Astrocyte of the spinal cord (primary cell): ENCODE results near the gene HPCAL4.

Source experiments
- DNase-seq: peaks from one replicate; pipeline ENCODE4 v3.0.0; 2011; ENCODE audit warnings: low read depth, low spot score
- H3K4me3 ChIP-seq: 2 replicates; pipeline ENCODE4 v1.5.1; 2011; ENCODE audit warnings: low read depth, mild to moderate bottlenecking, low read length, moderate library complexity
- CTCF ChIP-seq: IDR thresholded peaks from 2 replicates; pipeline ENCODE4 v1.5.1; 2012; ENCODE audit warnings: low read depth, mild to moderate bottlenecking, low read length, inconsistent platforms
- in situ Hi-C: cut with HindIII; loops from 2 replicates; pipeline ENCODE4 v1.10.0; 2017; ENCODE audit warnings: low sequenced_read_pairs

HPCAL4 gene

GRCh38 chr1:39632323-39632681, 58.9 kb downstream of the HPCAL4 start:
- in situ Hi-C loops, result no loop called here
- DNase-seq, result no peak
- no peak overlapping the region for H3K4me3 ChIP-seq
- no peak for TF ChIP-seq CTCF

- no peak for DNase-seq
- in situ Hi-C loops, result no loop called here
- no peak for TF ChIP-seq CTCF
- no peak overlapping the region for H3K4me3 ChIP-seq
Measured at GRCh38 chr1:39631361-39632322, 59.6 kb downstream of the HPCAL4 start.

GRCh38 chr1:39628807-39629350, 62.4 kb downstream of the HPCAL4 start:
- no peak overlapping the region for H3K4me3 ChIP-seq
- in situ Hi-C loops, result no loop called here

More at GRCh38 chr1:39628807-39629350, 62.4 kb downstream of the HPCAL4 start:
- no peak for DNase-seq
- TF ChIP-seq CTCF, result no peak
